ENCODE results near the gene PHLDB2.

The PHLDB2 gene

GRCh38 chr3:111861391-111861790 is 2.3 kb downstream of the PHLDB2 start:
- peaks cover 40% of the 10 kb centered on the region for H3K27me3 Mint-ChIP-seq
- no peaks in the 10 kb centered on the region for H3K36me3 Mint-ChIP-seq
- H3K27ac Mint-ChIP-seq: no peak overlapping the region
- H3K9me3 Mint-ChIP-seq: no peaks in the 10 kb centered on the region
- peak overlapping the region; percentile 88 for H3K4me3 Mint-ChIP-seq
- peaks cover 15% of the 10 kb centered on the region for H3K4me1 Mint-ChIP-seq

GRCh38 chr3:111862415-111862814 is 3.4 kb downstream of the PHLDB2 start:
- no peaks in the 10 kb centered on the region for H3K36me3 Mint-ChIP-seq
- H3K27ac Mint-ChIP-seq: no peak overlapping the region
- H3K27me3 Mint-ChIP-seq: peaks cover 34% of the 10 kb centered on the region
- H3K9me3 Mint-ChIP-seq: no peaks in the 10 kb centered on the region
- no peak overlapping the region for H3K4me3 Mint-ChIP-seq
- peaks cover 15% of the 10 kb centered on the region for H3K4me1 Mint-ChIP-seq

- Mint-ChIP-seq H3K27me3 (peaks cover 29% of the 10 kb centered on the region), H3K9me3 (no peaks in the 10 kb centered on the region), H3K4me3 (no peak overlapping the region), H3K27ac (no peak overlapping the region), H3K4me1 (peaks cover 15% of the 10 kb centered on the region), H3K36me3 (no peaks in the 10 kb centered on the region)
These were observed 3.9 kb downstream of the PHLDB2 start for GRCh38 chr3:111862974-111863373.

- H3K4me1 Mint-ChIP-seq: peaks cover 15% of the 10 kb centered on the region
- H3K27me3 Mint-ChIP-seq: peaks cover 23% of the 10 kb centered on the region
- no peaks in the 10 kb centered on the region for H3K9me3 Mint-ChIP-seq
- no peak overlapping the region for H3K4me3 Mint-ChIP-seq
- H3K27ac Mint-ChIP-seq: no peak overlapping the region
- H3K36me3 Mint-ChIP-seq: no peaks in the 10 kb centered on the region
These were observed 5.1 kb downstream of the PHLDB2 start for GRCh38 chr3:111863942-111864694.

GRCh38 chr3:111864821-111865656 is 6.0 kb downstream of the PHLDB2 start:
- H3K4me3 Mint-ChIP-seq: no peak overlapping the region
- no peaks in the 10 kb centered on the region for H3K9me3 Mint-ChIP-seq
- no peak overlapping the region for H3K27ac Mint-ChIP-seq
- no peaks in the 10 kb centered on the region for H3K36me3 Mint-ChIP-seq
- peaks cover 13% of the 10 kb centered on the region for H3K4me1 Mint-ChIP-seq
- H3K27me3 Mint-ChIP-seq: peaks cover 20% of the 10 kb centered on the region

GRCh38 chr3:111867889-111868426 is 8.9 kb downstream of the PHLDB2 start:
- Mint-ChIP-seq H3K36me3 (no peaks in the 10 kb centered on the region), H3K4me1 (no peaks in the 10 kb centered on the region)

GRCh38 chr3:111870620-111871019 is 11.6 kb downstream of the PHLDB2 start:
- Mint-ChIP-seq H3K27ac (no peak overlapping the region), H3K27me3 (no peaks in the 10 kb centered on the region), H3K4me3 (no peak overlapping the region), H3K4me1 (no peaks in the 10 kb centered on the region), H3K36me3 (no peaks in the 10 kb centered on the region), H3K9me3 (no peaks in the 10 kb centered on the region)

More at GRCh38 chr3:111867889-111868426, 8.9 kb downstream of the PHLDB2 start:
- Mint-ChIP-seq H3K9me3 (no peaks in the 10 kb centered on the region), H3K4me3 (no peak overlapping the region), H3K27me3 (peaks cover 6% of the 10 kb centered on the region), H3K27ac (no peak overlapping the region)

GRCh38 chr3:111871809-111872623 is 13.0 kb downstream of the PHLDB2 start:
- Mint-ChIP-seq H3K4me3 (no peak overlapping the region), H3K27me3 (no peaks in the 10 kb centered on the region), H3K27ac (no peak overlapping the region), H3K9me3 (no peaks in the 10 kb centered on the region), H3K36me3 (no peaks in the 10 kb centered on the region), H3K4me1 (no peaks in the 10 kb centered on the region)

- H3K36me3 Mint-ChIP-seq: no peaks in the 10 kb centered on the region
- H3K4me1 Mint-ChIP-seq: no peaks in the 10 kb centered on the region
- no peaks in the 10 kb centered on the region for H3K27me3 Mint-ChIP-seq
- no peak overlapping the region for H3K4me3 Mint-ChIP-seq
- H3K9me3 Mint-ChIP-seq: no peaks in the 10 kb centered on the region
- no peak overlapping the region for H3K27ac Mint-ChIP-seq
These were observed 13.9 kb downstream of the PHLDB2 start for GRCh38 chr3:111872979-111873378.

GRCh38 chr3:111874177-111874820 is 15.2 kb downstream of the PHLDB2 start:
- Mint-ChIP-seq H3K27ac (no peak overlapping the region), H3K9me3 (no peaks in the 10 kb centered on the region), H3K27me3 (peaks cover under 1% of the 10 kb centered on the region), H3K4me3 (no peak overlapping the region), H3K36me3 (no peaks in the 10 kb centered on the region), H3K4me1 (no peaks in the 10 kb centered on the region)

- H3K36me3 Mint-ChIP-seq: peaks cover 2% of the 10 kb centered on the region
- H3K4me3 Mint-ChIP-seq: no peak overlapping the region
- H3K27ac Mint-ChIP-seq: no peak overlapping the region
- H3K9me3 Mint-ChIP-seq: peaks cover 6% of the 10 kb centered on the region
- H3K27me3 Mint-ChIP-seq: peaks cover 1% of the 10 kb centered on the region
- no peaks in the 10 kb centered on the region for H3K4me1 Mint-ChIP-seq
These were observed 22.4 kb downstream of the PHLDB2 start for GRCh38 chr3:111881480-111881879.

- Mint-ChIP-seq H3K27me3 (peaks cover 1% of the 10 kb centered on the region), H3K36me3 (peaks cover 2% of the 10 kb centered on the region), H3K9me3 (peaks cover 6% of the 10 kb centered on the region), H3K27ac (no peak overlapping the region), H3K4me1 (no peaks in the 10 kb centered on the region), H3K4me3 (no peak overlapping the region)
These were observed 23.1 kb downstream of the PHLDB2 start for GRCh38 chr3:111882194-111882593.

GRCh38 chr3:111882799-111883198 is 23.7 kb downstream of the PHLDB2 start:
- Mint-ChIP-seq H3K36me3 (peaks cover 2% of the 10 kb centered on the region), H3K4me1 (no peaks in the 10 kb centered on the region), H3K4me3 (no peak overlapping the region), H3K27ac (no peak overlapping the region), H3K27me3 (peaks cover 1% of the 10 kb centered on the region), H3K9me3 (peaks cover 6% of the 10 kb centered on the region)

GRCh38 chr3:111884411-111885018 is 25.4 kb downstream of the PHLDB2 start:
- H3K4me1 Mint-ChIP-seq: no peaks in the 10 kb centered on the region
- peaks cover 2% of the 10 kb centered on the region for H3K36me3 Mint-ChIP-seq
- H3K27ac Mint-ChIP-seq: no peak overlapping the region
- no peak overlapping the region for H3K4me3 Mint-ChIP-seq
- H3K9me3 Mint-ChIP-seq: peaks cover 6% of the 10 kb centered on the region
- H3K27me3 Mint-ChIP-seq: no peaks in the 10 kb centered on the region

All from activated naive CD4-positive, alpha-beta T cell treated with anti-CD3 and anti-CD28 coated beads, Interleukin-2, amount 50 U/mL, for 24 hours (primary cell).